ENCODE measurements around the gene MSH6. TPM values are rescaled to one million over a fixed set of nuclear protein-coding genes. Genes with fewer than 3 reads are reported as not detected.

MSH6 gene
- total and polyA plus RNA-seq, 9 of the 15 experiments (the other 6 are each of a cell fraction or from before 2014, with no cell fraction given) = 15.3 to 147 (median 80.5) TPM

DNA sequence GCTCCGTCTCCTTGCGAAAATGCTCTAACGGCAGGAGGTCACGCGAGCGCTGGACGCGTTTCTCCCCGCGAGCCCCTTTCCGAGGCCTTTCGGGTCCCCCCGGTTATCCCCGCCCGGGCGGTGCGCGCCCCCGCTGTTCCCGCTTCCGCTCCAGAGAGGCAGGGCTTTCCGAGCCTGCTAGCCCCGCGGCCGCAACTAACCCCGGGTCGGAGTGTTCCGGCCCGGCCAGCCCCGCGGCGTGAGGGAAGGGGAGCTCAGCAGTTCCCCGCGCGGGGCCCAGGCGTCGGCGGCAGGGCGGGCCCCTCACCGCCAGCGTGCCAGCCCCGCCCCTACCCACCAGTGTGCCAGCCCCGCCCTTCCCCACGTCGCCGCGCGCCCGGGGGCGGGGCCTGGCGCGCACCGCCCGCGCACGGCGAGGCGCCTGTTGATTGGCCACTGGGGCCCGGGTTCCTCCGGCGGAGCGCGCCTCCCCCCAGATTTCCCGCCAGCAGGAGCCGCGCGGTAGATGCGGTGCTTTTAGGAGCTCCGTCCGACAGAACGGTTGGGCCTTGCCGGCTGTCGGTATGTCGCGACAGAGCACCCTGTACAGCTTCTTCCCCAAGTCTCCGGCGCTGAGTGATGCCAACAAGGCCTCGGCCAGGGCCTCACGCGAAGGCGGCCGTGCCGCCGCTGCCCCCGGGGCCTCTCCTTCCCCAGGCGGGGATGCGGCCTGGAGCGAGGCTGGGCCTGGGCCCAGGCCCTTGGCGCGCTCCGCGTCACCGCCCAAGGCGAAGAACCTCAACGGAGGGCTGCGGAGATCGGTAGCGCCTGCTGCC, at the start of gene MSH6 (continued):
- TF ChIP-seq NEUROD1 (IDR thresholded peaks at IDR 0.05; ENCODE audit: borderline replicate concordance, low read depth, low read length, partially characterized antibody) (no peak), RCOR1 (IDR thresholded peaks at IDR 0.05; ENCODE audit: borderline replicate concordance in 1 of 2, low read depth in 2 of 2, low read length in 2 of 2) (no peak; a peak in 1 of 4 replicates), MCM7 (IDR thresholded peaks at IDR 0.05) (no peak), ZNF253 (CRISPR knock-in tag; conservative IDR thresholded peaks at IDR 0.05) (no peak), TBL1XR1 (IDR thresholded peaks at IDR 0.05; ENCODE audit: low read length in 2 of 2) (no peak), MTA2 (IDR thresholded peaks at IDR 0.05; ENCODE audit: low read depth) (no peak), HNRNPH1 (optimal IDR thresholded peaks at IDR 0.05; ENCODE audit: low read depth, low read length) (no peak), CBX1 (IDR thresholded peaks at IDR 0.05; ENCODE audit: low read depth) (peak; percentile 88; the same call in 1 of the 2 replicates), HNRNPL (IDR thresholded peaks at IDR 0.05; ENCODE audit: low read depth, low read length) (peak; percentile 89), ZKSCAN3 (CRISPR knock-in tag; IDR thresholded peaks at IDR 0.05) (no peak), NFRKB (IDR thresholded peaks at IDR 0.05; ENCODE audit: low read depth) (0 out of 2 replicates have a peak, but pooled peaks have one; percentile 13), KAT8 (IDR thresholded peaks at IDR 0.05; ENCODE audit: low read depth) (no peak), CAMTA2 (CRISPR knock-in tag; conservative IDR thresholded peaks at IDR 0.05) (no peak), NELFE (IDR thresholded peaks at IDR 0.05; ENCODE audit: insufficient read depth, insufficient read length) (no peak), TRIM28 (IDR thresholded peaks at IDR 0.05) (no peak; the same call in 1 of the 2 replicates), STAT5A (IDR thresholded peaks at IDR 0.05; ENCODE audit: borderline replicate concordance, low read length) (no peak), POLR2AphosphoS2 (IDR thresholded peaks at IDR 0.05; ENCODE audit: low read length) (no peak), ZNF274 (IDR thresholded peaks at IDR 0.05; ENCODE audit: borderline replicate concordance, low read depth, low read length) (no peak), RAD51 (IDR thresholded peaks at IDR 0.05; ENCODE audit: borderline replicate concordance, low read depth) (no peak), NFIX (CRISPR knock-in tag; IDR thresholded peaks at IDR 0.05; ENCODE audit: low read depth) (no peak), CSDE1 (IDR thresholded peaks at IDR 0.05) (no peak)
- TF ChIP-seq, protein P1, sequence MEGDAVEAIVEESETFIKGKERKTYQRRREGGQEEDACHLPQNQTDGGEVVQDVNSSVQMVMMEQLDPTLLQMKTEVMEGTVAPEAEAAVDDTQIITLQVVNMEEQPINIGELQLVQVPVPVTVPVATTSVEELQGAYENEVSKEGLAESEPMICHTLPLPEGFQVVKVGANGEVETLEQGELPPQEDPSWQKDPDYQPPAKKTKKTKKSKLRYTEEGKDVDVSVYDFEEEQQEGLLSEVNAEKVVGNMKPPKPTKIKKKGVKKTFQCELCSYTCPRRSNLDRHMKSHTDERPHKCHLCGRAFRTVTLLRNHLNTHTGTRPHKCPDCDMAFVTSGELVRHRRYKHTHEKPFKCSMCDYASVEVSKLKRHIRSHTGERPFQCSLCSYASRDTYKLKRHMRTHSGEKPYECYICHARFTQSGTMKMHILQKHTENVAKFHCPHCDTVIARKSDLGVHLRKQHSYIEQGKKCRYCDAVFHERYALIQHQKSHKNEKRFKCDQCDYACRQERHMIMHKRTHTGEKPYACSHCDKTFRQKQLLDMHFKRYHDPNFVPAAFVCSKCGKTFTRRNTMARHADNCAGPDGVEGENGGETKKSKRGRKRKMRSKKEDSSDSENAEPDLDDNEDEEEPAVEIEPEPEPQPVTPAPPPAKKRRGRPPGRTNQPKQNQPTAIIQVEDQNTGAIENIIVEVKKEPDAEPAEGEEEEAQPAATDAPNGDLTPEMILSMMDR (IDR thresholded peaks at IDR 0.05 in 2 of 3, conservative IDR thresholded peaks at IDR 0.05 in 1 of 3; ENCODE audit: insufficient read depth in 2 of 3, low read depth in 1 of 3, low read length in 3 of 3) = no peak
- TF ChIP-seq, protein P2, sequence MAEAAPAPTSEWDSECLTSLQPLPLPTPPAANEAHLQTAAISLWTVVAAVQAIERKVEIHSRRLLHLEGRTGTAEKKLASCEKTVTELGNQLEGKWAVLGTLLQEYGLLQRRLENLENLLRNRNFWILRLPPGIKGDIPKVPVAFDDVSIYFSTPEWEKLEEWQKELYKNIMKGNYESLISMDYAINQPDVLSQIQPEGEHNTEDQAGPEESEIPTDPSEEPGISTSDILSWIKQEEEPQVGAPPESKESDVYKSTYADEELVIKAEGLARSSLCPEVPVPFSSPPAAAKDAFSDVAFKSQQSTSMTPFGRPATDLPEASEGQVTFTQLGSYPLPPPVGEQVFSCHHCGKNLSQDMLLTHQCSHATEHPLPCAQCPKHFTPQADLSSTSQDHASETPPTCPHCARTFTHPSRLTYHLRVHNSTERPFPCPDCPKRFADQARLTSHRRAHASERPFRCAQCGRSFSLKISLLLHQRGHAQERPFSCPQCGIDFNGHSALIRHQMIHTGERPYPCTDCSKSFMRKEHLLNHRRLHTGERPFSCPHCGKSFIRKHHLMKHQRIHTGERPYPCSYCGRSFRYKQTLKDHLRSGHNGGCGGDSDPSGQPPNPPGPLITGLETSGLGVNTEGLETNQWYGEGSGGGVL (CRISPR knock-in tag; IDR thresholded peaks at IDR 0.05) = no peak
- TF ChIP-seq, protein P3, sequence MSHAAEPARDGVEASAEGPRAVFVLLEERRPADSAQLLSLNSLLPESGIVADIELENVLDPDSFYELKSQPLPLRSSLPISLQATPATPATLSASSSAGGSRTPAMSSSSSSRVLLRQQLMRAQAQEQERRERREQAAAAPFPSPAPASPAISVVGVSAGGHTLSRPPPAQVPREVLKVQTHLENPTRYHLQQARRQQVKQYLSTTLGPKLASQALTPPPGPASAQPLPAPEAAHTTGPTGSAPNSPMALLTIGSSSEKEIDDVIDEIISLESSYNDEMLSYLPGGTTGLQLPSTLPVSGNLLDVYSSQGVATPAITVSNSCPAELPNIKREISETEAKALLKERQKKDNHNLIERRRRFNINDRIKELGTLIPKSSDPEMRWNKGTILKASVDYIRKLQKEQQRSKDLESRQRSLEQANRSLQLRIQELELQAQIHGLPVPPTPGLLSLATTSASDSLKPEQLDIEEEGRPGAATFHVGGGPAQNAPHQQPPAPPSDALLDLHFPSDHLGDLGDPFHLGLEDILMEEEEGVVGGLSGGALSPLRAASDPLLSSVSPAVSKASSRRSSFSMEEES (CRISPR knock-in tag; IDR thresholded peaks at IDR 0.05) = no peak; the same call in 1 of the 2 replicates
- TF ChIP-seq, protein P4, sequence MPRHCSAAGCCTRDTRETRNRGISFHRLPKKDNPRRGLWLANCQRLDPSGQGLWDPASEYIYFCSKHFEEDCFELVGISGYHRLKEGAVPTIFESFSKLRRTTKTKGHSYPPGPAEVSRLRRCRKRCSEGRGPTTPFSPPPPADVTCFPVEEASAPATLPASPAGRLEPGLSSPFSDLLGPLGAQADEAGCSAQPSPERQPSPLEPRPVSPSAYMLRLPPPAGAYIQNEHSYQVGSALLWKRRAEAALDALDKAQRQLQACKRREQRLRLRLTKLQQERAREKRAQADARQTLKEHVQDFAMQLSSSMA (CRISPR knock-in tag; IDR thresholded peaks at IDR 0.05) = no peak
